Chondrocyte (in vitro differentiated cells): ENCODE measurements around the gene PACS2. TPM values are rescaled to one million over a fixed set of nuclear protein-coding genes. Genes with fewer than 3 reads are reported as not detected.
"Not testable (repeated sequence)": the region's sequence is repeated elsewhere in the genome, so short reads cannot be mapped to it uniquely, and the experiment has no call there.

Experiments used
- DNase-seq: peaks from one replicate; pipeline ENCODE4 v3.0.0; 2021; ENCODE audit warnings: mixed read lengths, low spot score
- H3K27ac Mint-ChIP-seq: one replicate; pipeline ENCODE4 v1.8.0; 2021; ENCODE audit warnings: mild to moderate bottlenecking, moderate library complexity, mixed read lengths; ENCODE audit not compliant: unreplicated experiment
- H3K27me3 Mint-ChIP-seq: 2 replicates; pipeline ENCODE4 v1.8.0; 2021; ENCODE audit warnings: low read depth, mixed read lengths
- H3K36me3 Mint-ChIP-seq: 2 replicates; pipeline ENCODE4 v1.8.0; 2021; ENCODE audit warnings: low read depth, mixed read lengths
- H3K4me1 Mint-ChIP-seq: 2 replicates; pipeline ENCODE4 v1.8.0; 2021; ENCODE audit warnings: low read depth, mild to moderate bottlenecking, mixed read lengths
- H3K4me3 Mint-ChIP-seq: one replicate; pipeline ENCODE4 v1.8.0; 2021; ENCODE audit warnings: mild to moderate bottlenecking, moderate library complexity, mixed read lengths; ENCODE audit not compliant: unreplicated experiment
- H3K9me3 Mint-ChIP-seq: 2 replicates; pipeline ENCODE4 v1.8.0; 2021; ENCODE audit warnings: low read depth, mixed read lengths
- total RNA-seq: library from RNA; stranded (reverse); gene quantifications from 3 replicates; pipeline ENCODE4 v1.2.1, GENCODE V29; 2021
- TF ChIP-seq, protein P1 (sequence below): fragments of 200-600 bp; sonication (generic); IDR thresholded peaks from 2 replicates; pipeline ENCODE4 v1.5.0; 2021; ENCODE audit warnings: antibody characterized with exemption, mild to moderate bottlenecking, moderate library complexity

PACS2 gene
- total RNA-seq, 1 donor from 2014 or later = 82.6 TPM

DNA sequence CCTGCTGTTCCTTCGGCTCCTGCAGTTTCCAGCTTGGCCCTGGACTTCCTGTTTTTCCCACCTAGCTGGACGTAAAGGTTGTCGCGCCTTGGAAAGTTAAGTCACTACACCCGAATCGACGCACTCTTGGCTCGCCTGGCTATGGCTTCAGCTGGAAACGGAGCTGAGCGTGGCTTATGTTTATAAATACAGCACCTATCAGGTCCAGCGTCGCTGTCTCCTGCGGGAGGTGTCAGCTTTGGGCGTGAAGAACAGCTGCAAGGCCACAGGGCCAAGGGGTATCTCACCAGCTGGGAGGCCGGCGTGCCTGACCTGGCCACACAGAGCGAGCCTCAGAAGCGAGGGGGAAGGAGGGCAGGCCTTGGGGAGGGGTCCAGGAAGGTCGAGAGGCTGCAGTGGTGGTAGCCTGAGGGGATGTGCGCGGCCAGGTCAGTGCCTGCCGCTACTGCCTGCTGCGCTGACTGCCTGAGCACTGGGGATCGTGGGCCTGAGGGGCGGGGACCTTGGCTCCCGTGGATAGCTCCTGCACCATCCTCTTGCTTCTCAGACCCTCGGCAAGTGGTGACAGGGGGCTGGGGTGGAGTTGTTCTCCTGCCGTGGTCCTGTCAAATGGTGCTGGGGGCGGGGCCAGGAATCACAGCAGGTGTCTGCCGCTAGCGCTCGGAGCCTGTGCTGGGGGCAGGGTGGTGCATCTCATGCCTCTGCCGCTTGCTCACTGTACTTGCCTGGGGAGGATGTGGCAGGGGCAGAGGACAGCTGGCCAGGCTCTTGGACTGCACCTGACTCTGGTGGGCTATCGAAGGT, 12.5 kb downstream of the PACS2 start:
- Mint-ChIP-seq H3K36me3 (peaks cover 8% of the 10 kb centered on the region), H3K4me3 (no peak overlapping the region), H3K27me3 (no peaks in the 10 kb centered on the region), H3K4me1 (peaks cover 53% of the 10 kb centered on the region), H3K27ac (no peak overlapping the region), H3K9me3 (no peaks in the 10 kb centered on the region)
- TF ChIP-seq, protein P1, sequence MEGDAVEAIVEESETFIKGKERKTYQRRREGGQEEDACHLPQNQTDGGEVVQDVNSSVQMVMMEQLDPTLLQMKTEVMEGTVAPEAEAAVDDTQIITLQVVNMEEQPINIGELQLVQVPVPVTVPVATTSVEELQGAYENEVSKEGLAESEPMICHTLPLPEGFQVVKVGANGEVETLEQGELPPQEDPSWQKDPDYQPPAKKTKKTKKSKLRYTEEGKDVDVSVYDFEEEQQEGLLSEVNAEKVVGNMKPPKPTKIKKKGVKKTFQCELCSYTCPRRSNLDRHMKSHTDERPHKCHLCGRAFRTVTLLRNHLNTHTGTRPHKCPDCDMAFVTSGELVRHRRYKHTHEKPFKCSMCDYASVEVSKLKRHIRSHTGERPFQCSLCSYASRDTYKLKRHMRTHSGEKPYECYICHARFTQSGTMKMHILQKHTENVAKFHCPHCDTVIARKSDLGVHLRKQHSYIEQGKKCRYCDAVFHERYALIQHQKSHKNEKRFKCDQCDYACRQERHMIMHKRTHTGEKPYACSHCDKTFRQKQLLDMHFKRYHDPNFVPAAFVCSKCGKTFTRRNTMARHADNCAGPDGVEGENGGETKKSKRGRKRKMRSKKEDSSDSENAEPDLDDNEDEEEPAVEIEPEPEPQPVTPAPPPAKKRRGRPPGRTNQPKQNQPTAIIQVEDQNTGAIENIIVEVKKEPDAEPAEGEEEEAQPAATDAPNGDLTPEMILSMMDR = no peak
- no peak for DNase-seq

DNA sequence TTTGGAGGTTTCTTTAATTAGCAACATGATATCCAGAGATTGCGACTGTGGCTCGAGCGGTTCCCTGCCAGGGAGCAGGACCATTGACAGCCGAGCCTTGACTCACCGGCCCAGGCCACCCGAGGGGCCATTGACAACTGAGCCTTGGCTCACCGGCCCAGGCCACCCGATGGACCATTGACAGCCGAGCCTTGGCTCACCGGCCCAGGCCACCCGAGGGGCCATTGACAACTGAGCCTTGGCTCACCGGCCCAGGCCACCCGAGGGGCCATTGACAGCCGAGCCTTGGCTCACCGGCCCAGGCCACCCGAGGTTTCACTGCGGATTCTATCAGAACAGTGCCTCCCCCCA, 13.1 kb downstream of the PACS2 start:
- not testable (repeated sequence) for H3K4me3 Mint-ChIP-seq, H3K27me3 Mint-ChIP-seq, H3K36me3 Mint-ChIP-seq, H3K9me3 Mint-ChIP-seq, H3K27ac Mint-ChIP-seq, DNase-seq
- peaks cover 51% of the 10 kb centered on the region for H3K4me1 Mint-ChIP-seq

DNA sequence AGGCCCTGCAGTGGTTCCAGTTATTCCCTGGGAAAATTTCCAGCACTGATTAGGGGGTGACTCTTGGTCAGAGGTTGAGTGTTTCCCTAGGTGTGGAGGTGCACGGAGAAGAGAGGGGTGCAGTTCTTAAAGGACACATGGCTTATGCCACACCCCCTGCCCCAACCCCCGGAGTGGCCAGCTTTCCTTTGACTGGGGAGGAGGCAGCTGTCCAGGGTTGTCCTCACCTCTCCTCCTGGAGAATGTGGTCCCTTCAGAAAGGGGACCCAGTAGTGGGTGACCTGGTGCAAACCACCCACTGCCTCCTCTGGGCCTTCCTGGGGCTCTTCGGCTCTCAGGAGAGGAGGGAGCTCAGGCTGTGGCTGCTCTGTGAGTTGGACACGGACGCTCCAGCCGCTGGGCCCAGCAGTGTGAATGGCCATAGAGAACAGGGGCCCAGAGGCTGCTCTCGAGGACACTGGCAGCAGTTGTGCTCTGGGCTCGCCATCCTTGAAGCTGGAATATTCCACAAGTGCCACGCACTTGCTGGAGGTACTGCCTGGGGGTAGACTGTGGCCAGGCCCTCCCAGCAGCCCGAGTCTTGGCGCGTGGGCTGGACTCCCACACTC, 13.6 kb downstream of the PACS2 start:
- H3K36me3 Mint-ChIP-seq = peaks cover 5% of the 10 kb centered on the region
- peak overlapping the region; percentile 12 for H3K27ac Mint-ChIP-seq
- H3K27me3 Mint-ChIP-seq = no peaks in the 10 kb centered on the region
- no peak for DNase-seq
- no peak overlapping the region for H3K4me3 Mint-ChIP-seq
- TF ChIP-seq, protein P1 = no peak
- no peaks in the 10 kb centered on the region for H3K9me3 Mint-ChIP-seq
- H3K4me1 Mint-ChIP-seq = peaks cover 46% of the 10 kb centered on the region

DNA sequence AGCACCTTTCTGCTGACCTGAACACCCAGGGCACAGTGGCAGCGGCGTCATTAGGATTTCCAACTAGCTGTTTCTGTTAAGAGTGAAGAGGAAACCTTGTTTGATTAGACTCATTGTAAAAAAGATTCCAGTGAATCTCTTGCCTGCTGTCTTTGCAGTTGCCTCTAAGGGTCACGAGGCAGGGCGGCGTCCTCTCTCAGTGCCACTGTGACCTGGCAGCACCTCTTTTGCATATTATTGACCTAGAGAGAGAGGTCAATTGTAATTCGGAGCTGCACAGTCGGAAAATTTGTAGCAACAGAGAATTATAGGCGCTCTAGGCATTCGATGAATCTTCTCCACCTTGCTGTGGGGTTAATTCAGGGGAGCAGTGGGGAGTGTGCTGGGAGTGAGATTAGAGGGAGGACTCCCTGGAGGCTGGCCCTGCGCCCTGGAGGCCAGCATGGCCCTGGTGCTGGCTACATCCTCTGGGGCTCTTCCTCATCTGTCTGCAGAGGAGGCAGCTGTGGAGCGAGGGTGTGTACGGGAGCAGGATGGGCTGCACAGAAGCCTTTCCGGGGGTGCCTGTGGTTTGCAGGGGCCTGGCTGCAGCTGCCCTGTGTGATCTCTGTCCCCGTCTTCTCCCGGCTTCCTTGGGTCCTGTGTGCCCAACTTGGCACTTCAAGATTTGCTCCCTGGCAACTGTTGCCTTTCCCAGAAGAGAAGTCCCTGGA, 14.3 kb downstream of the PACS2 start:
- Mint-ChIP-seq H3K36me3 (peaks cover 3% of the 10 kb centered on the region), H3K27ac (peak overlapping the region; percentile 12), H3K9me3 (no peaks in the 10 kb centered on the region), H3K4me1 (peaks cover 42% of the 10 kb centered on the region), H3K4me3 (no peak overlapping the region), H3K27me3 (no peaks in the 10 kb centered on the region)
- DNase-seq = no peak
- TF ChIP-seq, protein P1 = no peak

DNA sequence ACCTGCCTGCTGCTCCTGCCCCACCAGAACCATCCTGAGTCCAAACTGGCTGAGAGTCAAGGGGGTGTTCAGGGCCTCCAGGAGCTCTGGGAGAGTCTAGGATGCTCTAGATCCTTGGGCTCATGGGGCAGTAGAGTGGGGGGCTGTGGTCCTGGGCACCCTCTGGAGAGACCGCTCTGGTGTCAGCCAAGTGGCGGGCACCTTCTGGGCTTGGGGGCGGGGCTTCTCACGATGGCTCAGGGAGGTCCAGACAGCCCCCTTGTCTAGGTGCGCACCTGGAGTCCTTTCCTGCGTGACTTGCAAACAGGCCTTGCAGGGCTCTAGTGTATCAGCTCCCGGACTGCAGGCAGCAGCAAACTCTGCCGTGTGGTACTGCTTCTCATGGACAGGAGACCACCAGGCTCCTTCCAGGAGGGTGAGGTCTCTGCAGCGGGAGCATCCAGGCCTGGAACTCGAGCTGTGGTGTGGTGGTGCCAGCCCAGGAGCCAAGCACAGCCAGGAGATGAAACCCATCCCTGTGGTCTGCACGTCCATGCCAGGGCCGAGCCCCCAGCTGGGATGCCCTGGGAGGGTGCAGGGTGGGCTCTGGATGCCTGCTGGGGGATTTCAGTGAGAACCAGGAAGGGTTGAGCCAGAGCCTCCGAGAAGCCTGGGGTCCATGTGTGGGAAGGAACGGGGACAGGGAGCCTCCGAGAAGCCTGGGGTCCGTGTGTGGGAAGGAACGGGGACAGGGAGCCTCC, 15.0 kb downstream of the PACS2 start:
- DNase-seq = no peak
- Mint-ChIP-seq H3K27me3 (no peaks in the 10 kb centered on the region), H3K9me3 (no peaks in the 10 kb centered on the region), H3K36me3 (peaks cover 3% of the 10 kb centered on the region), H3K4me1 (peaks cover 34% of the 10 kb centered on the region), H3K4me3 (no peak overlapping the region), H3K27ac (no peak overlapping the region)
- TF ChIP-seq, protein P1 = no peak
